GM19463 (cell line): ENCODE results near the gene CLSTN2.
A peak's percentile ranks its signal among the peaks of the same experiment; 100 is the strongest.

Source experiments
- ATAC-seq: cut with Tn5 transposase; IDR thresholded peaks from one replicate; pipeline ENCODE4 v1.9.1; 2021; ENCODE audit warnings: mild to moderate bottlenecking, moderate library complexity; ENCODE audit not compliant: unreplicated experiment

CLSTN2 gene

DNA sequence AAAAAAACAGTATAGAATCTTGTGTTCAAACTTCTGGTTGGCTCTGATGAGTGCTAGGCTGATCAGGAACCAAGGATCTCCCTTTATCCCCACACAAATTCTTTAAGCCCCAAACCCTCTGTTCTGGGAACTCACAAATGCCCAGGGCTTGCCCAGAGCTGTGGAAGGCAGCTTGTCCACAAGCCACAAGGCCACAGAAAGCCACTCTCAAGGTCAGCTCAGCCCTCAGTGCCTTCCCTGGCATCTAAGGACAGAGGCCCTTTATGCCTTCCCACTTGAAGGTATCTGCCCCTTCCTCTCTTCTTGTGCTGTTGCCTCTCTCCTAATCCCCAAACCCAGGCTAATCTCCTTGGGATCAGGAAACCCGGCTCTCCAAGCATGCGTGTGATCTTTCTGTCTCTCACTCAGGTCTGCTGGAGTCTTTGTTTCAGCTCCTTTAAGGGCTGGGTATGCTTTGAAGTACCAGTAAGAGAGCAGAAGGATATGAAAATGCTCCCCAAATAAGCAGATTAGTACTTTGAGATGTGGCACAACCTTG is 597.9 kb downstream of the CLSTN2 start:
- ATAC-seq, result no peak

DNA sequence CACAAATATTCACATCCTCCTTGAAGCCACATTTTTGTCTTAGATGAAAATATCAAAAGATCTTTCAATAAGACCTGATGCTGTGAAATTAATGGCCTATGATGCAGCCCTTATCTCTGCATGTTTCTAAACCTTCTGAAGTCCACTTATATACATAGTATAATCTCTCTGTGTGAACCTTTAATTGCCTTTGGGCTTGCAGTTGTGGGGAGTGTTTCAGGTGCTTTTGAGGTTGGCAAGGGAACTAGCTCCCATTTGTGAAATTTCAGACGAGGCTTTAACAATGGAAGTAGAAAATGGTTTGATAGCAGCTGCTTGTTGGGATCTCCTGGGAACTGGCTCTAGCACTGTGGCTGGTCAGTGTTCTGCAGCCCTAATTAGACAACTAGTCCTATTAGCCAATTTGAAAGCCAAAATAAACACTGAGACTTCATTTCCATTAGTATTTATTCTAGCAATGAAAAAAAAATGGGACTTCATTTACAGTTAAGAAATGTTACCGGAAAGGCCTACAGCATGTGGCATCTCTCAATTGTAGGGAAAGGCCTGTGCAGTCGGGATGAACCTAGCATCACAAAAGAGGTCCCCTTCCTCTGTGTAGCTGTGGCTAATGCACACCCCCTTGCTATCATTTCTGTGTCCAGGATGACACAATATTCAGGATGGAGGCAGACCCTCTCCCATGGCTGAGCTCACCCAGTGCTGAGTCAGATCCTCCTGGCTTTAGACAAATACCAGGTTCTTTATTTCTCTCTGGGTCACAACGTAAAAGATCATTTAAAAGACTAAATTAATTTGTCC is 602.1 kb downstream of the CLSTN2 start:
- ATAC-seq, result no peak

DNA sequence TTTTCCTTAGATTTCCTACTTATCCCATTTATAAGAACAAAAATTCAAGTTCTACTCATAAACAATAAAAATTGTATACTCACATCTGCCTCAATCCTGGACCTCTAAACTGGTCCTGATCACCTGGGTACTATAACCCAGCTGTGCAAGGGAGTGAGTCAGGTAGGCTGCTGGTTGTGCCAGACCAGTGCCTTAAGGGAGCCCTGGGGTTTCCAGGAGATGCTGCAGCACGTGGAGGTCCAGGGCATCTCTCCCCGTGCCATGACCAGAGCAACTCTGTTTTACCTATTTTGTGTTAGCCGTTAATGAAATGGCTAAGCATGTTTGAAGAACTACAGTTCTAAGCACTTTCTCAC is 602.7 kb downstream of the CLSTN2 start:
- no peak for ATAC-seq

DNA sequence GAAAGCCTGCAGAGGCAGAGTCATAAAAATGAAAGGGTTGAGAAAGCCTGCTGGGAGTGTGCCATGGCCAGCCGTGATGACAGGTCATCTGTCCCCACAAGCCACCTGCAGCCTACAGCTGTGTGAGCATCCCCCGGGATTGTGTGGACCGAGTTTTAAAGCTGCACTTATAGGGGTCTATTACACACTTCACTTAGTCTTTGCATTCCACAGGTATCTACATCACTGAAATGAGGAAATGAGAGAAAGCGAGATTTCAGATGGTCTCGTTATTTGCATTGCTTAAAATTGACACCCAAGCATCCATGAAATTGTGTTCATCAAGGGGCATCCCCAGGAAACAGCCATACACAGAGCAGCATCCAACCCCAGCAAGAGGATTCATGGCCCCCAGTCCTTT is 605.3 kb downstream of the CLSTN2 start:
- peak; percentile 86 for ATAC-seq

DNA sequence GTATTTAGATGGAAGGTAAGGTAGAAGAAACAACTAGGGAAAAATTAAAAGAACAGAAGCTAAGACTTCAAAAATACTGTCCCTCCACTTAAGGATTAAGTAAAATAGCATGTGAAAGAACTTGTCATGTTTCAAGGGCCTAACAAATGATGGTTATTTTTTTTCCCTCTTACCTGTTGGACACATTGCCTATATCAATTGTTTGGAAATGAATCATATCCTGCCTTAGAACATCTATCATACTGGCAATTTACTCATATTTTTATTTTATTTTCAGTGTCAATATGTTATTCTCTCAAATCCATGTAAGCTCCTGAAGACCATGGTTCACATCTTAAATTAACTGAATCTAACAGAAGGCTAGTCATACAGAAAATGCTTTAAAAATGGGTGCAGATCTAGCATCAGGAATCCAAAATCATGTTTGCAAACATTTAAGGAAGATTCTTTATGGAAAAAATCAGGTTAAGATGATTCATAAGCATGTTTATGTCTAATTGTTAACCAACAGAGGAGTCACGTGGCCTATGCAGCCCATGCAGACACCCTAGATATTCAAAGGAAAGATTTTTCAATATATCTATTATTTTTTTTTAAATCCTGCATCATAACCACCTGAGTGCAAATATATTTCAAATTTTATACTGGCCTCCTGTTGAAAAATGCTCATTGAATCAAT is 607.1 kb downstream of the CLSTN2 start:
- no peak for ATAC-seq

DNA sequence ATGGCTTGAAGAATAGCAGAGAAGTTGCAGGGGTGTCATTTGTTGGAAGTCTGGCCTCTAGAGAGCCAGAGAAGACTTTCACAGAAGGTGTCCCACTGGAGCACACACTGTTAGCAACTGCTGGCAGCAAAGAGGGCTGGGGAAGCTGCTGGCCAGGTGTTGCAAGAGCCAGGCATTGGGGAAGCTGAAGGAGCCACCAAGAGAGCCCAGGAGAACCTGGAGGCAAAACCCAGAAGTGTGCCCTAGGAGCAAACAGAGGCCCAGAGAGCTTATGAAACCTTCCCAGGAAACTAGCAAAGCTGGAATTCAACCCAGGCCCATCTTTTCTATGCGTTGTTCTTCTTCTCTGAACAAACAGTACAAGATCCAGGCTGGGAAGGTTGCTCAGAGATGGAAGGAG is 610.2 kb downstream of the CLSTN2 start:
- ATAC-seq, result no peak

DNA sequence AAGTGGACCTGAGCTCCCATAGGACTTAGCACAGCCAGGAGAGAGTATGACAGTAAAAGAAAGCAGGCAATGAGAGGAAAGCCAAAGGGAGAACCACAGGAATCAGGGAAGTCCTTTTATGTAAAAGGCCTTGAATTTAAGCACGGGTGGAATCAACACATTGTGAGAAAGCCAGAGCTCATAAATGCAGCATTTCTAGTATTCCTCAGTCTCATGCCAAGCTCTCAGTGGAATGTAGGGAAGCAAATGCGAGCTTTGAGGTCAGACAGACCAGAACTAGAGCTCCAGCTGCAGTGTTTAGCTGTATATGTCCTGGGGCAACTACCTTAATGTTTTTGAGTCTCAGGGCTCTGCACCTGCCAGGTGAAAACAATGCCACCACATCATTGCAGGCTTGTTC is 610.8 kb downstream of the CLSTN2 start:
- no peak for ATAC-seq

DNA sequence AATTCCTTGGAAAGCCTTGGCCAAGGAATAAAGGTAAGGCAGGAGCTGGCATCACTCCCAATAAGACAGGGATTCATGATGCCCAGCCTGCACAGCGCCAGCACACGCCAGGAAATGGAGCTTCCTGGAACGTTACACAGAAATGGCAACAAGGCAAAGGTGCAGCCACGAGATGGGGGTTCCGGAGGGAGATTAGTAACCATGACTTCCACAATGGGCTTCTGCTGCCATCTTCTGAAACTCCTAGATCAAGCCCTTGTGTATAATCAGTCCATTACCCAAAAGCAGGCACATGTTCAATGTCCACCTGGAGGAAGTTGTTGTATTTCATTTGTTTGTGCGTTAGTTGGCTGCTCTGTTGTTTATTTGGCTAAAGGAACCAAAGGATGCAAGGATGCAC is 611.7 kb downstream of the CLSTN2 start:
- ATAC-seq, result no peak

DNA sequence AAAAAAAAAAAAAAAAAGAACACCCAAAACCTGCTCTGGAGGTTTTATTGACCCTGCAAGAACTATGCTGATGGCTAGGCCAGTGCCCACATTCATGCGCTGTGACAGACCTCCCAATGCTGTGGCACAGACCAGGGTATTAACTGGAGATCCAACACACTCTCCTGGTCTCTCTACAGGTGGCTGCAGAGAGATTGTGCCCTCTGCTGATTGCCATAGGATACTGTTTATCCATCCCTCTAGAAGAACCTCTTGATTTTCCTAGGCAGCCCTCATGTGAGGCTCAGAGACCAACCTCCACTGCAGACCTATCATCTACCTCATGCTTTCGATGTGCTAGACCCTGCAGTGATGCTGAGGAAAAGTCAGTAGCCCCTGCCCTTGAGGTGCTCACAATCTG is 617.4 kb downstream of the CLSTN2 start:
- ATAC-seq, result no peak

DNA sequence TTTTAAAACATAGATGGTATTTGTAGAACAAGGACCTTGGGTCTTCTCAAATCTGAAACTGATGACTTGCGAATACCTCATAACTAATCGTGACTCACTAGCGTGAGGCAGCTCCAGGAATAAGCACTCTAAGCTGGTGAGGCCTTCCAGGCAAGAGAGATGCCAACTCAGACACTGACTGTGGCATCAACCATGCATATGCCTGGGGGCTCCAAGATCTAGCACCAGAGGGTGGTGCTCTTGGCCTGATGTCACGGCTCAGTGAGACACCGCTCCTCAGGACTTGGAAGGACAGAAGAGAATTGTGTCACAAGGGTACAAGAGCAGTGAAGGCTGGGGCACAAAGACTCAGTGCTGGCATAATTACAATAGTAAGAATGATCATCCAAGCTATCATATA is 617.9 kb downstream of the CLSTN2 start:
- ATAC-seq, result no peak

DNA sequence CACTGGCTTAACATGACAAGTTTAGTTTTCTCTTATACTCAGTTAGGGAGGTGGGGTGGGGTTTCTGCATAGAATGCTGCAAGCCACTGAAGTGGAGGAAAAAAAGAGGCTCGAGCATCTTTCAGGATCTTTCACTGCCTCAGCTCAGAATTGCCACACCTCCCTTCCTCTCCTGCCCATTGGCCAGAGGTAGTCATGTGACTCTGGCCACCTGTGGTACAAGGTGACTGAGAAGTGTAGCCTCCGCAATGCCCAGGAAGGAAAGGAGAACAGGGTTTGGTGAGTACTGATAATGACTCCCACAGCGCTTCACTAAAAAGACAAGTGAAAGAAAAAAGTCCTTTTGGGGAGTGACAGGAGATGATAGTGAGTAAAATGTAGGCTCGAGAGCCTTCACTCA is 618.6 kb downstream of the CLSTN2 start:
- ATAC-seq, result no peak

DNA sequence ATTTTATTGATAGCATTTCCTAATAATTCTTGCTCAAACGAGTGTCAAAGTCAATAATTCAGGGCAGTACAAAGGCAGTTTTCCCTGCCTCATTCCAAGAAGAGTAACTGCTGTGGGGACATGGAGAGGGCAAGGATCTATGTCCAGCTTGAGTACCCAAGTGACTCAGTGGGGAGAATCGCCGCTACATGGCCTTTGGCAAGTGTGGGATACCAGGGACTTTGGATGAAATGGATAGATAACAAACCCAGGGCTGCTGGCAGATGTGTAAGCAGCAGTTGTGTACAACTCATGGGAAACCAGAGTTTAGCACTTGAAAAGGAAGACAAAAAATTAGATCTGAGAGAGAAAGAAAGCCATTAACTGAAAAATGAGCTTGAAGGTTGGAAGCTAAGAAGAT is 620.7 kb downstream of the CLSTN2 start:
- ATAC-seq, result no peak

DNA sequence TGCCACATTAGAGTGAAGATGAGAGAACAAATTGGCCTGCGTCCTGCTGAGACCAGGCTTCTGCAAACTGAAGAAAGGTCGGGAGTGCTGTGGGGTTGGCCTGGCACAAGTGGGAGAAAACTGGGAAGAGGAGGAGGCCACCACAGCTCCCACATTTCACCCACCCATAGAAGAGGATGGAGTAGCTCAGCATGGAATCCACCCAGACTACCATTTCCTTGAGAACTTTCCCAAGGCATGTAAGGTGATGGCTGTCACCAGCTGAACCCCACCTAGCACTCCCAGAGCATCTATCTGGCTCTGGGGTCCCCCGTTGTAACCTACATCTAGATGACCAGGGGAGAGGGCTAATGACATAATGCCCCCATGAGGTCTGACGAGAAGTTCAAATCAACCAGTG is 622.5 kb downstream of the CLSTN2 start:
- no peak for ATAC-seq

DNA sequence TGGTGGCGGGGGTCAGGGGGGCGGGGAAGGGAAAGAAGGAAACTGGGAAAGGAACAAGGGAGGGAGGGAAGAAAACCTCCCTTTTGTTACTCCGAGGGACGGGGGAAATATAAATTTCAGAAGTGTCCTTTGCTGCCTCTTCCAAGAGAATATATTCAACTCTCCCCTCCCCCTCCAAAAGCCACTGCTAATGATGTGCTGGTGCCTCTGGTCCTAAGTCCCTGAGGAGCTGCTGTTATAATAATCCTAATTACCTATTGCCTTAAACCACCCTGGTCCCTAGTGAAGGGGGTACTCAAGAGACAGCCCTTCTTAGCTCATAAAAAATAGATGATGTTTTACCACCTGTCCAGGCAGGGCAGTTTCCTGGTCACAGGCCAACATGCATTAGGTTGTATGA is 624.6 kb downstream of the CLSTN2 start:
- no peak for ATAC-seq

DNA sequence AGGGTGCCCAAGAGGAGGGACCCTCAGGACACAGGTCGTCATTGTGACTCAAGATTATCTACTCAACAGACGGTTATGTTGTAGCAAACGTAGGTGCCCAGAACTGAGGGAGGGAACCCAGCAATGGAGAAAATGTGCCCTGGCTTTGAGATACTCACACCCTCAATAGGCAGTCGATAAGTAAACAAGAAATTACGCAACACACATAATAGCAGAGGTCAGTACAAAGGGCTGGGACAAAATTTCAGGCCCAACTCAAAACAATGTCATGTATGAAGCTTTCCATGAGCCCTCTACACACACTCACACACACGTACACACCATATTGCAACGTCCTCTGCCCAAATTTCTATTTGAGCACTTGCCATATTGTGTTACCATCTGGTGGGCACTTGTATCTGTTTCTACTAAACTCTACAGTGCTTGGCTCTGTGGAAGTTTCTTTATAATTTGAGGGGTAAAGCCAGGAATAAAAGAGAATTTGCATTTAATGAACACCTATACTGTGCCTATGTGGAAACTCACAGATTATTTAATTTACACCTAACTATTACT is 628.3 kb downstream of the CLSTN2 start:
- no peak for ATAC-seq

DNA sequence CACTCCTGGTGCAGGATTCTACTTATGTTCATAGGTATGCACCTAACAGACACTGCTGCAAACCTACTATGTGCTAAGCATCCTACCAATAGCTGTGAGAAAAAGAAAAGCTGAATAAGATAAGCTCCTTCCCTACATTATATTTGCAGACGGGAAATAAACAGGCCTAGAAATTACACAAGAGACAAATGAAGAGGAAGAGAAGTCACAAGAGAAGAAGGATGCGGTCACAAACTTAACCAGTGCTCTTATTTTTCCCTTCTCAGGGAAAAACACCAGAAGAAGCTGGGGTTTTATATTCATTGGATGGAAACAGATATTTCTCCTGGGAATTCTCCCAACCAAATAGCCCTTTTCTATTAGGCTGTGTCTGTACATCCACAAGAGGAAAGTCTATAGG is 633.1 kb downstream of the CLSTN2 start:
- no peak for ATAC-seq

DNA sequence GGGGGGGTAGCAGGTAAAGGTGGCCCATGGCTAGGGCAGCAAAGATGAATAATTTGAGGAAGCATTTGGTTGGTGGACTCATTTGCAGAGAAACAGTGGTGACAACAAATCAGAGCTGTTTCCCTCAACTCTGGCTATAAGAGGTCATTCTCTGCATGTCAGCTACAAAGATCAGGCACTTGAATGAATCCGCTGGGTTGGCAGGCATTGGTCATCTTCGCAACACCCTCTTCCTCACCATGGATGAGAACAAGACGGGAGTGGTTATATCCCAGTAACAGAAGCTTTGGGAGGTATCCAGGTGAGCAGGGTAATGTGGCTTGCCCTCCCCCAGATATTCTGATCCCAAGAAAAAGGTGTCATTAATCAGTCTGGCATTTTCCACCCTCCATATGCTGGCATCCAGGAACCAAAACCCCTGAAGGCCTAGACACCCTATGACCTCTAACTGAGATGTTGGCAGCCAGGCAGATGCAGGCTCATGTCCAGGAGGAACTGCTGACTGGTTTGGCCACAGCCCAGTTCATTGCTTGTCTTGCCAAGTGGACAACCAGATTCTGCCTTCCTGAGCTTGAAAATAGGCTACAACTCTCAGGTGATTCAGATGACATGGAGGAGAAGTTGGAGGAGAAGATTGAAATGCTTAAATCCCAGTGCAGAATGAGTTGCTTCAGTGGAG is 634.0 kb downstream of the CLSTN2 start:
- no peak for ATAC-seq

DNA sequence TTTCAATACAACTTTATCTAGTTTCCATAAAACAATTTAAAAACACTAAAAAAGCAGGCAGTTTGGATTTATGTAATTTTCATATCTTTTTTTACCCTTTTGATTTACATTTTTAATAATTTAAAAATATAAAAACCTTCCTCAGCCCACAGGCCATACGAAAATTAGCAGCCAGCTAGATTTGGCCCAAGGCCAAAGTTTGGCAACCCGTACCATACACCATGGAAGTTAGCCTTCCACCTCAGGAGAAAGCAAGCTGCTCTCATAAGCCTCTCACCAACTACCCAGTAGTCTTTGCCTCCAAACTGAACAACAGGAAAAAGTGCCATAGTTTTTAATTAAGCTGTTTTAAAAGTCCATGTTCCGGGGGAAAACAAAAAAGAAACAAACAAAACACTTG is 635.6 kb downstream of the CLSTN2 start:
- ATAC-seq, result no peak

DNA sequence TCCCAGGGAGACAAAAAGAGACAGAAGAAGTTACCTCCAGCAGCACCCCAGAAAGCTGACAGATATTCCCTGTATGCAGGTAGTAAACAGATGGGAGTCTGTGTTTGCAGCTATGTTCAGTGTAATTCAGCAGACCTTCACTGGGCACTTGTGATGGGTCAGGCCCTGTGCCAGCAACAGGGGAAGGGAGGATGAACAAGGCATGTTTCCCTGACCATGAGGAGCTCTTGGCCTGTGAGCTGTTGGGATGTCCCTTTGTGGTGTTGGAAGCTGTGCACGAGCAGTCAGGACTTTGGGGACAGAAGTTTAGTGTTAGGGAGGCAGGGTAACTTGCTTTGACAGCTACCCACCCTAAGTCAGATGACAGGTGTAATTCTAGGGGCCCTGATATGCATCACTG is 636.9 kb downstream of the CLSTN2 start:
- no peak for ATAC-seq

DNA sequence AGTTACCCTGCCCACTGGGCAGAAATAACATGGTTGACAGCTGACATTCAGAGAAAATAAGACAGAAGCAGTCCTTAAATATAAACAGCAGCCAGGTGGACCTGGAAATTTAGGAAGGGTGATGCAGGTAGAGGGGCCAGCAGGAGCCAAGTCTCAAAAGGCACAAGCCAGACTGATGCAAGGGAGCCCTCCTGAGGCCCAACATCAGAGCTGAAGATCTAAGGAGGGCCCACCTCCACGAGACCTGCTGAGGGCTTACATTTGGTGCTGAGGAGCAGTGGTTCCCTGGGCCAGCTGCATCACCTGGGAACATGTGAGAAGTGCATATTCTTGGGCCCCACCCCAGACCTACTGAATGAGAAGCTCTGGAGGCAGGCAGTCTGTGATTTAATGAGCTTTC is 637.3 kb downstream of the CLSTN2 start:
- no peak for ATAC-seq

DNA sequence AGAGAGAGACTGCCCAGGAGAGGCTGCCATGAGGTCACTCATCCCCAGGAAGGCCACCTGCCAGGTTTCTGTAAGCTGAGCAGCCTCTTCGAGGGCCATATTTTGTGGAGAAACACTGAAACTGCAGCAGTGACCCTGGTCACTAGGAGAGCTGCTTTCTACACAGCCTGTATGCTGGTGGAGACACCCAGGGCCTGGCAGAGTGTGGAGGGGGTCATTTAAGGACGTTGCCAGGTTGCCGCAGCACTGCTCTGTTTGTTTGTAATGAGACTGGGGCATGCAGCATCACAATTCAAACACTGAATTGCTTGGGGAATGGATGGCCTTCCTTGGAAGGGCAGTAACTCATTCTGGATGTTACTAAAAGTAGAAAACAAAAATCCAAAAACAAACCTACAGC is 638.0 kb downstream of the CLSTN2 start:
- no peak for ATAC-seq

DNA sequence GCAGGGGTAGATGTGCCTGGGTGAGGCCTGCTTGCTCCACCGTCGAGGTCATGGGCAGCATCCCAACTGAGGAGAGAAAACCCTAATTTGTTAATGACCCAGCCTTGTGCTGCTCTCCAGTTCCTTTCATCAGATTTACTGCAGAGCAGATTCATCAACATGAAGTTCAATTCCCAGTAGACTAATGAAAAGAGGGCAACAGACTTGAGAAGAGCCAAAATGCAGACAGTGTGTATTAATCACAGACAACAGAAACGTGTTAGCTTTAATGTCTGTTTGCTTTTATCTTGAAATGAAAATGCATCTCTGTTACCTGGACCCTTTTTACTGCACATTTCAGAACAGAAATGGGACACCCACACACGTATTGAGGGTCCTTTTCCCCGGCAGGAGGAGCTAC is 639.4 kb downstream of the CLSTN2 start:
- ATAC-seq, result no peak
